ENCODE measurements around the gene PDE6C. TPM values are rescaled to one million over a fixed set of nuclear protein-coding genes. Genes with fewer than 3 reads are reported as not detected.
A peak's percentile ranks its signal among the peaks of the same experiment; 100 is the strongest.

Gene PDE6C
- total and polyA plus RNA-seq, 2 donors from 2014 or later, result not detected

DNA sequence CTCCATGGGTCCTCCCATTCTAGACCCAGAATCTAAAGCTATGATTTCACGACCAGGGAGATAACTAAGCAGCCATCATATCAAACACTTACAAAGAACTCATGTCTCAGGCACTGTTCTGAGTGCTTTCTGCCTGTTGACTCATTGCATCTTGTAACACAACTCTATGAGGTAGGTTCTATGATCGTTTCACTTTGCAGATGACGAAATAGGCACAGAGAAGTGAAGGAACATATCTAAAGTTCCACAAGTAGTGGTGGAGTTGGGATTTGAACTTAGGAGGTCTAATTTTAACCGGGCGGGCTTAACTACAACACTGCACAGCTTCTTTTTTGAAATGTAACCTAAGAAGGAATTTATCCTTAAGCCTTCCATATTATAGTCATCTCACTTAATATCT lies 14.2 kb upstream of the PDE6C start:
- no peak overlapping the region for H3K4me3 ChIP-seq (ENCODE audit: low read length in 3 of 3)
- intact Hi-C loops (cut with DNase I), result no loop called here
- no peak overlapping the region for H3K27ac ChIP-seq (ENCODE audit: low read depth in 2 of 2, low read length in 2 of 2)
- H3K9ac ChIP-seq (ENCODE audit: low read length in 3 of 3), result no peak overlapping the region
- FAIRE-seq (no peak), DNase-seq (no peak)
- H3K27me3 ChIP-seq (ENCODE audit: control insufficient read depth, insufficient read depth, low read length), result peaks cover 19% of the 10 kb centered on the region
- no peaks in the 10 kb centered on the region for H3K36me3 ChIP-seq (ENCODE audit: control insufficient read depth in 2 of 3, insufficient read depth in 3 of 3, low read length in 3 of 3)
- H3K4me1 ChIP-seq (ENCODE audit: control insufficient read depth in 2 of 3, insufficient read depth in 2 of 3, low read depth in 1 of 3, low read length in 3 of 3), result no peaks in the 10 kb centered on the region
- TF ChIP-seq, protein P1, sequence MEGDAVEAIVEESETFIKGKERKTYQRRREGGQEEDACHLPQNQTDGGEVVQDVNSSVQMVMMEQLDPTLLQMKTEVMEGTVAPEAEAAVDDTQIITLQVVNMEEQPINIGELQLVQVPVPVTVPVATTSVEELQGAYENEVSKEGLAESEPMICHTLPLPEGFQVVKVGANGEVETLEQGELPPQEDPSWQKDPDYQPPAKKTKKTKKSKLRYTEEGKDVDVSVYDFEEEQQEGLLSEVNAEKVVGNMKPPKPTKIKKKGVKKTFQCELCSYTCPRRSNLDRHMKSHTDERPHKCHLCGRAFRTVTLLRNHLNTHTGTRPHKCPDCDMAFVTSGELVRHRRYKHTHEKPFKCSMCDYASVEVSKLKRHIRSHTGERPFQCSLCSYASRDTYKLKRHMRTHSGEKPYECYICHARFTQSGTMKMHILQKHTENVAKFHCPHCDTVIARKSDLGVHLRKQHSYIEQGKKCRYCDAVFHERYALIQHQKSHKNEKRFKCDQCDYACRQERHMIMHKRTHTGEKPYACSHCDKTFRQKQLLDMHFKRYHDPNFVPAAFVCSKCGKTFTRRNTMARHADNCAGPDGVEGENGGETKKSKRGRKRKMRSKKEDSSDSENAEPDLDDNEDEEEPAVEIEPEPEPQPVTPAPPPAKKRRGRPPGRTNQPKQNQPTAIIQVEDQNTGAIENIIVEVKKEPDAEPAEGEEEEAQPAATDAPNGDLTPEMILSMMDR (IDR thresholded peaks at IDR 0.05; ENCODE audit: borderline replicate concordance, extremely low read depth, insufficient read depth), result no peak
- no peaks in the 10 kb centered on the region for H3K9me3 ChIP-seq (ENCODE audit: control insufficient read depth in 2 of 3, insufficient read depth in 1 of 3, low read length in 3 of 3)

DNA sequence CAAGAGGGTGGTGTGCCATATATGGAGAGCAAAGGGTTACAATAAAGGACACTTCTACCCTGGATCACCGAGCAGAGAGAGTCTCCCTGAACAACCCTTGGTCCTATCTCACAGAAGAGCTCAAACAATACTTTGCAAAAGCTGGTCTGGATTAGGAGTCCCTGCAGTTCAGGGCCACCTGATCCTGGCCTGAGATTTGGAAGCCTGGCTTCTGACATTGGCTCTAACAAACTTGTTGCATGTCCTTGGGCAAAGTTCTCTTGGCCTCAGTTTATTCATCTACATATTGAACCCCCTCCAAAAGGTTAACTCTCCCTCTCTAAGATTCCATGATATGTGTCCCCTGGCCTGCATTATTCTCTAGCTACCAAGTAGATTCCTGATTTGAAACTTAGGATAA lies 13.0 kb upstream of the PDE6C start:
- Histone ChIP-seq H3K9me3 (ENCODE audit: control insufficient read depth in 2 of 3, insufficient read depth in 1 of 3, low read length in 3 of 3) (no peaks in the 10 kb centered on the region), H3K4me1 (ENCODE audit: control insufficient read depth in 2 of 3, insufficient read depth in 2 of 3, low read depth in 1 of 3, low read length in 3 of 3) (no peaks in the 10 kb centered on the region), H3K4me3 (ENCODE audit: low read length in 3 of 3) (peak overlapping the region in 1 of 3 donors; percentile 29), H3K9ac (ENCODE audit: low read length in 3 of 3) (no peak overlapping the region), H3K27me3 (ENCODE audit: control insufficient read depth, insufficient read depth, low read length) (peaks cover 27% of the 10 kb centered on the region), H3K36me3 (ENCODE audit: control insufficient read depth in 2 of 3, insufficient read depth in 3 of 3, low read length in 3 of 3) (no peaks in the 10 kb centered on the region), H3K27ac (ENCODE audit: low read depth in 2 of 2, low read length in 2 of 2) (no peak overlapping the region)
- TF ChIP-seq, protein P1 (IDR thresholded peaks at IDR 0.05; ENCODE audit: borderline replicate concordance, extremely low read depth, insufficient read depth), result no peak
- intact Hi-C loops (cut with DNase I), result no loop called here
- DNase-seq (no peak), FAIRE-seq (no peak)

DNA sequence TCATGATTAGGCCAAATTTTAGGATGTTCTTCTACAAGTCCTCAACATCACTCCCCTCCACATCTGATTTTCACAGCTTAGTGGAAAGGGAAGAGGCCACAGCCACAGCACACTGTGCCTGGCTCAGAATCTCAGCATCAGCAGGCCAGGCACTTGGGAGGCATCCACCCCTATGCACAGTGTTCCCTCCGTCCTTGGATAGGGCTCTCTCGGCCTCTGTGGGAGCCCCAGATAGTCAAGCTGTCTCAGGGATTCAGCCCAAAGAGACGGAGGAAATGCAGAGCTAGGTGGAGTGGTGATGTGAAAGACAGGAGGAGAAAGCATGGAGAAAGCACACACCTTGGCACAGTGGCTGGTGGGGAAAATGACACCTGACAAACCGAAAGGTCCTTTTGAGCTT lies 12.6 kb upstream of the PDE6C start:
- no peaks in the 10 kb centered on the region for H3K36me3 ChIP-seq (ENCODE audit: control insufficient read depth in 2 of 3, insufficient read depth in 3 of 3, low read length in 3 of 3)
- intact Hi-C loops (cut with DNase I), result no loop called here
- DNase-seq, result no peak
- peak overlapping the region in 1 of 3 donors; percentile 29 for H3K4me3 ChIP-seq (ENCODE audit: low read length in 3 of 3)
- peaks cover 32% of the 10 kb centered on the region for H3K27me3 ChIP-seq (ENCODE audit: control insufficient read depth, insufficient read depth, low read length)
- H3K4me1 ChIP-seq (ENCODE audit: control insufficient read depth in 2 of 3, insufficient read depth in 2 of 3, low read depth in 1 of 3, low read length in 3 of 3), result no peaks in the 10 kb centered on the region
- H3K27ac ChIP-seq (ENCODE audit: low read depth in 2 of 2, low read length in 2 of 2), result no peak overlapping the region
- H3K9ac ChIP-seq (ENCODE audit: low read length in 3 of 3), result no peak overlapping the region
- TF ChIP-seq, protein P1 (IDR thresholded peaks at IDR 0.05; ENCODE audit: borderline replicate concordance, extremely low read depth, insufficient read depth), result no peak
- H3K9me3 ChIP-seq (ENCODE audit: control insufficient read depth in 2 of 3, insufficient read depth in 1 of 3, low read length in 3 of 3), result no peaks in the 10 kb centered on the region
- FAIRE-seq, result no peak

Data from kidney (tissue), 14 donors.